Measurements from ENCODE around the gene STX16.

GRCh38 chr20:58613061-58613854 lies 37.8 kb upstream of the STX16 start:
- TF ChIP-seq CTCF (IDR thresholded peaks at IDR 0.05) (no peak), POLR2A (IDR thresholded peaks at IDR 0.05) (no peak)

Measured in esophagus squamous epithelium (tissue), 4 donors.